Stimulated activated CD8-positive, alpha-beta memory T cell treated with anti-CD3 and anti-CD28 coated beads, Interleukin-15, amount 100 ng/mL, for 48 hours (primary cell): ENCODE data around the gene TNRC6C.
"Not testable (repeated sequence)": the region's sequence is repeated elsewhere in the genome, so short reads cannot be mapped to it uniquely, and the experiment has no call there.

Experiments
- DNase-seq, 2 donors: peaks; one replicate each; pipeline ENCODE4 v3.0.0-alpha.2; 2020; ENCODE audit warnings: low read depth in 2 of 2

Gene TNRC6C

GRCh38 chr17:78111727-78112517 is 153.4 kb downstream of the TNRC6C start:
- DNase-seq = no peak

- peak; percentile 57 to 64 for DNase-seq
Measured at GRCh38 chr17:78112518-78113471, 154.3 kb downstream of the TNRC6C start.

- DNase-seq = no peak
Measured at GRCh38 chr17:78113804-78114785, 155.6 kb downstream of the TNRC6C start.

DNA sequence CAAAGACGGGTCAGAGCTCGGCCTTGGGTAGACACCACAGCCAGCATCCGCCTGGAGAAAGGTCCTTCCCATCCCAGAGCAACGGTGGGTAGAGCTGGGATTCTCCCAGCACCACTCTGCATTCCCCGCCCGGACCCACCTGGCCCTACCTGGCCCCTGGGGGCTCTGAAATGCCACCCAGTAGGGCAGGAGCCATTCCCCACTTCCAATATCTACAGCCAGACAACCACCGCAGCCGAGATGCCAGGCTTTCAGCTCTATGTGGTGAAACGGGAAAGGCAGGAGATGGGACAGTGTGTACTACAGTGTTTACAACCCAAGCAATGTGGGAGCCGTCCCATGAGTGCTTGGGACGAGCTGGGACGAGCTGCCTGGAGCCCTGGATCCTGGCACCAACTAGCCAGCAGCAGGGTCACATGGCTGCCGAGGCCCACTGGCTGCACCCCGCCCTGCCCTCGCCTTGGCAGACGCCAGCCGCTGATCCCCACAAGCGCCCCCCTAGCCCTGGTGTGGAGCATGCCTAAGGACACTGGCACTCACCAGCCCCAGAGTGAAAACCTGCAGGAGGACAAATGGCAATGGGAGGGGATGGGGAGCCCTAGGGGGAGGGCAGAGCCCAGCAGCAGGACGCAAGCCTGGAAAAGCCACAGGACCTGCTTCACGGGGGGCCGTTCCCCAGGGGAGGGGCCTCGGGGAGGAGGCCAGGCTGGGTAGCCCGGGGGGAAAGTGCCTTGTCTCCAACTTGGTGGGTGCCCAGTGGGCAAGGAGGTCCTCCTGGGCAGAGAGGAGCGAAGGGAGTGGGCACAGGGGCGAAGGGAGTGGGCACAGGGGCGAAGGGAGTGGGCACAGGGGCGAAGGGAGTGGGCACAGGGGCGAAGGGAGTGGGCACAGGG is 156.6 kb downstream of the TNRC6C start:
- DNase-seq = no peak

DNA sequence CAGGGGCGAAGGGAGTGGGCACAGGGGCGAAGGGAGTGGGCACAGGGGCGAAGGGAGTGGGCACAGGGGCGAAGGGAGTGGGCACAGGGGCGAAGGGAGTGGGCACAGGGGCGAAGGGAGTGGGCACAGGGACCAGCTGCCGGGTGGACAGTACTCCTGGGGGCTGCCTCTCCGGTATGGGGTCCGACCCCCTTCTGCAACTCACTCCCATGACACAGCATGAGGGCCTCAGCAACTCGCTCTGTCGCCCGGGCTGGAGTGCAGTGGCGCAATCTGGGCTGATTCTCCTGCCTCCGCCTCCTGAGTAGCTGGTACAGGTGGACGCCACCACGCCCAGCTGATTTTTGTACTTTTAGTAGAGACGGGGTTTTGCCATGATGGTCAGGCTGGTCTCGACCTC is 157.3 kb downstream of the TNRC6C start:
- DNase-seq = not testable (repeated sequence)

DNA sequence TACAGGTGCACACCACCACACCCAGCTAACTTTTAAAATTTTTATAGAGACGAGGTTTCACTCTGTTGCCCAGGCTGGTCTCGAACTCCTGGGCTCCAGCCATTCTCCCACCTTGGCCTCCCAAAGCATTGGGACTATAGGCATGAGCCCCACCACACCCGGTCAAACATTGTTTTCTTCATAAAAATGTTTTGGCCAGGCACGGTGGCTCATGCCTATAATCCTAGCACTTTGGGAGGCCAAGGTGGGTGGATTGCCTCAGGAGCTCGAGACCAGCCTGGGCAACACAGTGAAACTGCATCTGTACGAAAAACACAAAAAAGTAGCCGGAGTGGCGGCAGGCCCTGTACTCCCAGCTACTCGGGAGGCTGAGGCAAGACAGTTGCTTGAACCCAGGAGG is 157.9 kb downstream of the TNRC6C start:
- no peak for DNase-seq

DNA sequence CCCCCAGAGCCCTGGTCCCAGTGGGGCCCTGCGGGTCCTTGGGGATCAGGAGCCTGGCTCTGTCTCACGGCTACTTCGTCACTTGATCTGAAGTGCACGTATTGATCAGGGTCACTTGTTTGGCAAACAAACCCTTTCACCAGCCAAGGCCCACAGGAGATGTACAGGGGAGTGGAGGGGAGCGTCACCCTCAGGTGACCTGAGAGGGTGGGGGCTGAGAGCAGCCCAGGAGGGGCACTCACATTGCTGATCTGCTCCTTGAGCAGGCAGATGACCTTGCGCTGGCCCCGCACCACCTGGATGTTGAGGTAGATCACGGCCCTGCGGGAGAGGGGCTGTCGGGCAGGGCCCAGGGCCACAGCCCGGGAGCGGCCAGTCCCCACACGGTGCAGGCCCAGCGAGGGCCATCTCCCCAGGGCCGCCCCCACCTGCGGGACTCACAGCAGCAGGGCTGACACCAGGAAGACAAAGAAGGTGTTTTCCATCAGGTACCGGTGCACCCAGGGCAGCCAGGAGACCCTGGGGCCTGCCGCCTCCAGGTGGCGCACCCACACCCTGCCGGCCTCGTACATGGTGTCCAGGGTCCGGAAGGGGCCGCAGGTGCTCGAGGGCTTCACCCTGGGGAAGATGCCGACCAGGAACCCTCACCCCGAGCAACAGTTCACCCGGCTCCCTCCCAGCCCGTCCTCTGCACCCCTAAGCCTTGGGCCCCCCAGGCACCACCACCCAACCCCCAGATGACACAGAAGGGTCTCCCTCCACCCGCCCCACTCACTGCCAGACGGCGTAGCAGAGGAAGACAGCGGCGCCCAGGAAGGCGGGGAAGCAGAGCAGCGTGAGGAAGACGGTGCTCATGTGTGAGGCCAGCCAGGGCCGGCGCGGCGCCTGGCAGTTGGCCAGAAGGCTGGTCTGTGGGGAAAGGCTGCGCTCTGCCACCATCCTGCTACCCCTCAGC is 158.8 kb downstream of the TNRC6C start:
- DNase-seq = no peak

GRCh38 chr17:78118801-78119241 is 160.3 kb downstream of the TNRC6C start:
- DNase-seq = no peak

DNA sequence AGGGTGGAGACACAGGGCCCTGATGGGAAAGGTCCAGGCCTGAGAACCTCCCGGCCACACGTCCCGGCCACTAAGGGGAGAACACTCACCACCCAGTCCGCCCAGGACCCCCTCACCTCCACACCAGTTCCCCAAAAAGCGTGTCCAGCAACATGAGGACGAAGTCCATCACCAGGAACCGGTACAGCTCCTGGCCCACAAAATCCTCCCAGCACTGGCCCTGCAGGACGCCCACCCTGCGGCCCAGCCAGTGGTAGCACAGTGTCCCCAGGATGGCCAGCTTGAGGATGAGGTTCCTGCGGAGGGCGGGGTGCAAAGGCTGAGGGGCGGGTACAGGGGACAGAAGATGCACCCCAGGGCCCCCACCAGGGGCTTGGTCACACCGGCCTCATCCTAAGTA is 162.0 kb downstream of the TNRC6C start:
- no peak for DNase-seq

DNA sequence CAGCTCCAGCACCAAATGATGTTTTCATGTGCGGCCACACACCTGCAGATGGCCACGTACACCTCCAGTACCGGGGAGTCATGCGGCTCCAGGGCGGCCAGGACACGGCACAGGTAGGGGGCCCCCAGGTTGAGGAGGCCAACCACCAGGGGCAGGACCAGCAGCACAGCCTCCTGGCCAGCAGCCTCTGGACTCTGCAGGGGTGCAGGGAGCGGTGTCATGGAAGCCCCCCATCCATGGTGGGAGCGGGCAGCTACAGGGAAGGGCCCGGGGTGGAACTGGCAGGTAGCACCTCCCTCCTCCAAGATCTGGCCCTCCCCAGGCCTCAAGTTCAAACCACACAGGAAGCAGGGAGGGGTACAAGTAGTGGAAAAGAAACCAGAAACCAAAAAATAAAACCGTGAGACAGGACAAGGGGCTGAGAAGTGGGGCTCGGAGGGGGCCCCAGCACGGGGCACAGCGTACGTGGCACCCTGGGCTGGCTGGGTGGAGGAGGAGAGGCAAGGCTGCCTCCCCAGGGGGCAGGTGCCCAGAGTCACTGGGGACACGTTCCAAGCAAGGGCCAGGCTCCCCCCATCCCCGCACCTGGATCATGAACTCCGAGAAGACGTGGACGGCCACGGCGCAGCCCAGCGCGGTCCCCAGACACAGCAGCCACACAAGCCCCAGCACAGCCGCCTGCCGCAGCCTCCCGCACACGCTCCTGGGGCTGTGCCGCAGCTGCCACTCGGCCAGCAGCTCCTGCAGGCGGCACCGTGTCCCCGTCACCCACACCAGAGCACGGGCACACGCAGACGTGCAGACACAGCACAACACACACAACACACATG is 162.7 kb downstream of the TNRC6C start:
- DNase-seq = no peak

DNA sequence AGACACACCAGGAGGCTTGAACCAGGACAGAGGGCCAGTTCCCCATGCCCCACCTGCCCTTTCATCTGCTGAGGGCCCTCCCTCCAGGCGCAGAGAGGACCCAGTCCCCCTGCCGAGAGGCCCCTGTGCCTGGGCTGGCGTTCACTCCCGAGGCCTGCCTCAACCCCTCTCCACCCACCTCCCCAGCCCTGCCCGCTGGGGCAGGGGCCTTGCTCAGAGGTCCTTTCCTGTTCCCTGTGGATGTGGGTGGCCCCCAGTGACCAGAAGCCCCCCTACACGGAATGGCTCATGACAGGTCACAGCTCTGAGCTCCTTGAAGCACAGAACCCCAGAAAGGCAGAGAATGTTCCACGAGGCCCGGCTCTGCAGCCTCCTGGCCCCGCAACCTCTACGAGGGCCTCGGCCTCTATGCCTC is 163.3 kb downstream of the TNRC6C start:
- no peak for DNase-seq

- no peak for DNase-seq
Measured at GRCh38 chr17:78122216-78122930, 163.9 kb downstream of the TNRC6C start.

GRCh38 chr17:78122931-78123249 is 164.4 kb downstream of the TNRC6C start:
- DNase-seq = no peak

DNA sequence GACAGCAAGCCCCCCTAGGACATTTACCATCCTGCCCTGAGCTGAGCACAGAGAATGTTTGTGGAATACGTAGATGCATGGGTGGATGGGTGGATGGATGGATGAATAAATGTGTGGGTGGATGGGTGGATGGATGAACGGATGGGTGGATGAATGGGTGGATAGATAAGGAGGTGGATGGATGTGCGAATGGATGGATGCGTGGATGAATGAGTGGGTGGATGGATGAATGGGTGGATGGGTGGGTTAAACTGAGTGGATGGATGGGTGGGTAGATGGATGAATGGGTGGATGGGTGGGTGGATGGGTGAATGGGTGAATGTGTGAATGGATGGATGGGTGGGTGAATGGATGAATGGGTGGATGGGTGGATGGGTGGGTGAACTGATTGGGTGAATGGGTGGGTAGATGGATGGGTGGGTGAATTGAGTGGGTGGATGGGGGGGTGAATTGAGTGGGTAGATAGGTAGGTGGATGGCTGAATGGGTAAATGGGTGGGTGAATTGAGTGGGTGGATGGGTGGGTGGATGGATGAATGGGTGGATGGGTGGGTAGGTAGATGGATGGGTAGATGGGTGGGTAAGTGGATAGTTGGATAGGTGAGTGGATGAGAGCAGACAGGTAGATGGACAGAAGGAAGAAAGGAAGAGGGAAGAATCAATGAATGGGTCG is 164.9 kb downstream of the TNRC6C start:
- no peak for DNase-seq

DNA sequence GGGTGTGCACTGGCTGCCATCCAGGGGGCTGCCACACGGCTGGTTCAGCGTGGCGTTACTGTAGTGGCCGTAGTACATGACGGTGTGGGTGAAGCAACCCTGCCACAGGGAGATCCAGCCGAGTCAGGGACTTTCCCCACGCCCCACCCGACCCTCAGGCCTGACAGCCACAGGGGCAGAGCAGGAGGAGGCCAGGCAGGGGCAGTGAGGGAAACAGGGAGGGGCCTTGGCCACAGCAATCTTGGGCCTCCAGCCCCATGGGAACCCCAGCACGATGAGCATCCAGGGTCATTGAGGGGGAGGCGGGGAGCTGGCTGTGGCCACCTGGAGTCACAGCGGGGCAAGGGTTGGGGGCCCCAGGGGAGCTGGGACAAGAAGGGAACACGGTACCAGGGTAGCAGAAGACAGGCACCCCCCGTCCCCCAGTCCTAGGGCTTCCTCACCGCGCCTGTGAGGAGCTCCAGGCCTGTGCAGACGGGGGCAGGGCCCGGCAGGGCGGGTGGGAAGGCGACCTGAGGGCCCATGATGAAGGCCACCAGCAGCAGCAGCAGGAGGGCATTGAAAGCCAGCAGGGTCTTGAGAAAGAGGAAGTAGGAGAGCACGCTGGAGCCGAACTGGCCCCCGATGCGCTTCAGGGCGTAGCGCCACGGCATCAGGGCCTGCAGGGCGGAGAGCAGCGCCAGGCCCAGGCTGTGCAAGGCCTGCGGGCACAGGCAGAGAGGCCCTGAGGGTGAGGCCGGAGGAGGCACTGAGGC is 165.8 kb downstream of the TNRC6C start:
- DNase-seq = no peak

DNA sequence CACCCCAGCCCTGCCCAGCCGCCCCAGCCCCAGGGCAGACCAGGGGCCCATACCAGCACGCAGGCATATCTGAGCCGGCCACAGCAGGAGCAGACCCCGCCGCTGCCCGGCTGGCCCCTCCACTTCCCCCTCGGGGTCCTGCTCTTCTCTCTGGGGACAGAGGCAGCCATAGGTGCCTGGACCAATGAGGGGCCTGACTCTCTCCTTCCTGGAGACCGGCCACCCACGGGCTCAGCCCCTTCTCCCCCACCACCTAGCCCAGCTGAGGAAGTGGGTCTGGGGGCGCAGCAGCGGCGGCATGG is 166.3 kb downstream of the TNRC6C start:
- DNase-seq = no peak
